Left colon (tissue), 2 donors: ENCODE measurements around the gene KIAA1191. TPM values are rescaled to one million over a fixed set of nuclear protein-coding genes. Genes with fewer than 3 reads are reported as not detected.
"Not testable (repeated sequence)": the region's sequence is repeated elsewhere in the genome, so short reads cannot be mapped to it uniquely, and the experiment has no call there.

Experiments
- ATAC-seq: fragments of 200-7000 bp; cut with Tn5 transposase; one replicate; pipeline ENCODE4 v1.9.1; 2020; ENCODE audit warnings: mild to moderate bottlenecking, moderate library complexity
- DNase-seq, 2 donors: peaks; one replicate each; pipeline ENCODE4 v3.0.0-alpha.2; 2020
- intact Hi-C, 2 donors: fragments of 100-400 bp; cut with DNase I in 1 of 2; cut with micrococcal nuclease in 1 of 2; formaldehyde crosslinking; loops; one replicate each; pipeline versions ENCODE4 v1.11.2 to v1.14.0; 2022; cut with DNase I, micrococcal nuclease
- microRNA-seq, 2 donors: library from miRNA; unstranded; fragments of <30 nt; microRNA quantifications; one replicate each; pipeline versions ENCODE4 v1.1.0 to v1.2.0, GENCODE V29; 2020
- total RNA-seq, 2 donors: library from RNA; stranded (reverse); fragmentation: NEBNext Ultra II Directional; extraction: Animal tissue kit (Norgen Biotek cat#: 25700); gene quantifications; one replicate each; pipeline ENCODE4 v1.2.1, GENCODE V29; 2021
- donor health status: DM: no; HTN: no; CAD: no.
- donor health status: DM: yes; HTN: yes; CAD: no.

Gene KIAA1191
- total RNA-seq, 2 donors from 2014 or later = 83.4 to 93.5 TPM

DNA sequence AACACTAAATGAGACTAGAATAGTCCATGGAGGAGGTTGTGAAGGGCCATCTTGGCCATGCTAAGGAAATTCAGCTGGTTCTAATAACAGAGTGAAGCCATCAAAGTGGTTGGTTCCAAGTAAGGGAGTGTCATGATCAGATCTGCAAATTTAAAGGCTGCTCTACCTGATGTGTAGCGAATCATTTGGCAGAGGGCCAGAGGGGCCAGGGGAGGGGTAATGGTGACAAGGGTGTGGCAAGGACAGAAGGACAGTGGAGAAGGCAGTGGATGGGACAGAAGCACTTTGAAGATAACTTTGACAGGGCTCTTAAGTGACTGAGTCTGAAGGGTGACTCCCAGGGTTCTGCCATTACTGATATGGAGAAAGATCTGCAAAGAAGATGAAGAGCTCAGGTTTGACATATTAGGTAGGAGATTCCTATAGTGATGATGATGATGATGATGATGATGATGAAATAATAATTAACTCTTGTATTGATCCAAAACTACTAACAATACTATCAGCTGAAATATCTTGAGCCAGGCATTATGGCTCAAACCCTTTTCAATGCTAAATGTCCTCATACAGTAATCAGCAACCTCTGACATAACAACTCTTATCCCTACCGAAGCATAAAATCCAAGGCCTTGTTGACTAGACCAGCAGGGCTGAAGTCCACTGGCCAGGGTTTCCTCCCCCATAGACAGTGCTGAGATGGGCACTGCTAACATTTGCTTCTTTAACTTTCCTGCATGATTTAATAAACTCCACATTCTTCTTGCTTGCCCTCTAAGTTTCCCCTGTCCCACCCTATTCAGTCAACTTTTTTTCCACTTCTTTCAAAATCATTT lies 20.0 kb downstream of the KIAA1191 start:
- intact Hi-C loops = no loop called here
- ATAC-seq (peak; percentile 81), DNase-seq (peak in 1 of 2 donors; percentile 11)

DNA sequence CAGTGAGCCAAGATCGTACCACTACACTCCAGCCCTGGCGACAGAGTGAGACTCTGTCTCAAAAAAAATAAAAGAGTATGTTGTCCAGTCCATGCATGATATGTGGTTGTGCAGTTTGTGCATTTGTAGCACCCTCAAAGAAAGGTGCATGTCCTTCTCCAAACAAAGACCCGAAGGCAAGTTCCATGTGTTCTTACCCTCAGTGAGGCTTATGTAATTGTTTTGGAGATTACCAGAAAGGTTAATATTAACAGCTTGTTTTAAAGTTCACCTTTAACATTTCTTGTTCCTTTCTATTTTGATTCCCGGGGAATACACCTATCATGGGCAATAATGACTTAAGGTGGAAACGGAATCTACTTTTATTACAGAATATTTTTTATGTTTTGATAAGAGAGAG lies 22.3 kb downstream of the KIAA1191 start:
- ATAC-seq (no peak), DNase-seq (no peak)
- intact Hi-C loops = no loop called here

DNA sequence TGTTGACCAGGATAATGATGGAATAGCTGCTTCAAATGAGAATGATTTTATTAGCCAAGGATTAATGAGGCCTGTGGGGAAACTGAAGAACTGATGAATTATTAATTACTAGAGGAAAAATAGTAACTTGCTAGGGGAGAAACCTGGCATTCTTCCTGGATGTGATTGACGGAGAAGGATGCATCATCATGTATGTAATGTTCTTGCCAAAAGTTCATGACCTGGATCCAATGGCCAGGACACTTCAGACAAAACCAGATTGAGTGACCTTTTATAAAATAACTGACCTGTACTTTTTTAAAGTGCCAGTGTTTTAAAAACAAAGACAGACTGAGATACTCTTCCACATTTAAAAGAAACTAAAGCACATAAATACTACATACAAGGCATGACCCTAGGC lies 23.7 kb downstream of the KIAA1191 start:
- intact Hi-C loops = no loop called here
- ATAC-seq = no peak
- no peak for DNase-seq

DNA sequence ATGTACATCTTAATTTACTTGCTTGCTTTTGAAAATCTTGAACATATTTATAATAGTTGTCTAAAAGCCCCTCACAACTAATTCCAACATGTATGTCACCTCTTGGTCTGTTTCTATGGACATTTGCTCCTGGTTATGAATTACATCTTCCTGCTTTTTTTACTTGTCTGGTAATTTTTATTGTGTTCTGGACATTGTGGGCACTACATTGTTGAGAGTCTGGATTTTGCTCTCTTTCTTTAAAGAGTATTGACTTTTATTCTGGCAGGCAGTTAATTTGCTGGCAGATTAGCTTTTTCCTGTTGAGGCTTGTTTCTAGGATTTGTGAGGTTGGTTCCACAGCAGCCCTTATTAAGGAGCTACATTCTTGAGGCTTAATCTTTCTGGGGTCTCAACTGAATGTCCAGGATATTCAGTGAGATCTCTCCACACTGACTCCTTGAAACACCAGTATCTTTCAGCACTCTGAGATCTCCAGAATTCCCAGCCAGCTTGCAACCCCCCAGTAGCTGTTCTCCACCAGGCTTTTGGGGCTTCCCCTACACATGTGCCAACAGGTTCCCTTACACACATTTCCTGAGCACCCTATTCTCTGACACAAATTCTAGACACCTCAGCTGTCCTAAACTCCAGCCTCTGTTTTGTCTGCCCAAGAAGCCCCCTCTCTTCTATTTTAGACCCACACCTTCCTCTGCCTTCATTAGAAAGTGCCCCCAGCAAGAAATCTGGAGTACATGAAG lies 27.4 kb downstream of the KIAA1191 start:
- ATAC-seq (no peak), DNase-seq (no peak)
- intact Hi-C loops = no loop called here

DNA sequence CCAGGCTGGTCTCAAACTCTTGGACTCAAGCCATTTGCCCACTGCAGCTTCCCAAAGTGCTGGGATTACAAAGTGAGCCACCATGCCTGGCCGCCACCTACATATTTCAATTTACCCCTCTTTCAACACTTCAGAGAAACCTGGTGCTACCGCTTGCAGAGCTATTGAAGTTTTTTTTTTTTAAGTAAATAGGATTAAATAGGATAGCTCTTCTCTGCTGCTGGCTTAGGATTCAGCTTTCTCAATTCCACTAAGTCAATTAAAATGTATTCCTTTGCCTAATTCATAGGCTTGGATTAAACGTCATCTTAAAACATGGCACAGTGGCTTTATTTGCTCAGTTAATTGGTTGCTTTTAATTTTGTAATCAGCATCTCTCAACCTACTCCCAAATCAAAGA lies 41.0 kb downstream of the KIAA1191 start:
- intact Hi-C loops = no loop called here
- no peak for DNase-seq
- ATAC-seq = no peak

DNA sequence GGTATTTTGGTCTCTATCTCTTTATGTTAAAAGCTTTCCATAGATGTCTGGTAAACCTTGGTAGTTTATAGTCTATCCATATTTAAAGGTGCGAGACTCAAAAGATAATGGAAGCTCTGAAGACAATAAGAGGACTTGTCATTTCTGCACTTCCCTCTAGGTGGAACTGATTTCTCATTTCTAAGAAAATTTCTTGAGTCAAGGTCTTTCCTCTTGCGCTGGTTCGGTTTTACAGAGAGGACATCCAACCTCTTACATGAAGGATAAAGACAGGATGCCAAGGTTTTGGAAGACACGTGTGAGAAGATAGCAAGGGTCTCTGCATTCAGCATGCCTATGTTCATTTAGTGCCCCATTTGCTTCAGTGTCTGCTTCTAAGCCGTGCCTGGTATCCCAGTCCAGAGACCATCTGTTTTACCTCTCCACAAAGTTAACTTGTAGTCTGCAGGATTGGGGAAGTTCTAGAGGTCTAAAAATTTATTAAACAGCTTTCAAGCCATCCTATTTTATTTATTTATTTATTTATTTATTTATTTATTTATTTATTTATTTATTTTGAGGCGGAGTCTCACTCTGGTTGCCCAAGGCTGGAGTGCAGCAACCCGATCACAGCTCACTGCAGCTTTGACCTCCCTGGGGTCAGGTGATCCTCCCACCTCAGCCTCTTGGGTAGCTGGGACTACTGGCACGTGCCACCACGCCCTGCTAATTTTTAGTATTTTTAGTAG lies 41.6 kb downstream of the KIAA1191 start:
- DNase-seq (no peak), ATAC-seq (no peak)
- intact Hi-C loops = no loop called here

DNA sequence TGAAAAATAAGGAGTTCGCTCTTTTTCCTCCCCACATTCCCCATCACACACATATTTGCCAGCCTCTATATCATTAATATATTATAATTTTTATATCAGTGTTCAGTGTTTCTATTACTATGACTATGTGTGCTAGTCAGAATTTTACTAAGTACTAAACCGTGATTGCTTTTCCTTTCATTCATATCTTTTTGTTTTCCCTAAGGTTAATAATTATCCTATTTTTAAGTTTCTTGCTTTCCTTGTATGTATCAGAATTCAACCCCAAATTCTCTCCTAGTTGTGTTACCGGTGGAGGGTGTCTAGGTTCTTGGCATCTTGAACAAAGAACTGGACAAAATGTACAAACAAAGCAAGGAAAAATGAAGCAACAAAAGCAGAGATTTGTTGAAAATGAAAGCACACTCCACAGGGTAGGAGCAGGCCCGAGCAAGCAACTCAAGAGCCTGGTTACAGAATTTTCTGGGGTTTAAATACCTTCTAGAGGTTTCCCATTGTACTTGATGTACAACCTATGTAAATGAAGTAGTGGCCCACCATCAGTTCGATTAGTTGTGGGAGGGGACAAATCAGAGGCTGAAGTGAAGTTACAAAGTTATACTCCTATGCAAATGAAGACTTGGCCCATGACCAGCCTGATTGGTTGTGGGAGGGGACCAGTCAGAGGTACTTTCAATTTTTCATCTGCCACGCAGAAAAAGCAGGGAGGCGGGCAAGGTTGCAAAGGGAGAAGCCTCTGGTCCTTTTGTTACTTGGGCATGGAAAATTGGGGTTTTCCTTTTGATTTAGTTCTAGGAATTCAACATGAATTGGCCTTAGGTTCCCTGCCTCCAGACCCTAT lies 43.8 kb downstream of the KIAA1191 start:
- ATAC-seq = no peak
- intact Hi-C loops = no loop called here
- DNase-seq = no peak

DNA sequence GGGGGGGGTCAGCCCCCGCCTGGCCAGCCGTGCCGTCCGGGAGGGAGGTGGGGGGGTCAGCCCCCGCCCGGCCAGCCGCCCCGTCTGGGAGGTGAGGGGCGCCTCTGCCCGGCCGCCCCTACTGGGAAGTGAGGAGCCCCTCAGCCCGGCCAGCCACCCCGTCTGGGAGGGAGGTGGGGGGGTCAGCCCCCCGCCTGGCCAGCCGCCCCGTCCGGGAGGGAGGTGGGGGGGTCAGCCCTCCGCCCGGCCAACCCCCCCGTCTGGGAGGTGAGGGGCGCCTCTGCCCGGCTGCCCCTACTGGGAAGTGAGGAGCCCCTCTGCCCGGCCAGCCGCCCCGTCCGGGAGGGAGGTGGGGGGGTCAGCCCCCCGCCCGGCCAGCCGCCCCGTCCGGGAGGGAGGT lies 56.2 kb downstream of the KIAA1191 start:
- intact Hi-C loops, ATAC-seq, DNase-seq: not testable (repeated sequence)

Small RNAs within 50 kb of the gene (microRNA-seq; reads per million reads assigned to microRNA genes)
- gene MIR1271 = 2.1 to 10.9 reads per million in 2 donors

Other genes with a start within 250 kb of the KIAA1191 start
- gene SIMC1, start 123.3 kb downstream of the KIAA1191 start, total RNA-seq = 10 to 100 TPM; 22.5 to 28.7 TPM
- 1 to 10 TPM; 1.0 to 1.8 TPM for gene ARL10, start 3.7 kb upstream of the KIAA1191 start, total RNA-seq
- gene NOP16, start 26.8 kb upstream of the KIAA1191 start, total RNA-seq = 10 to 100 TPM; 15.9 to 24.9 TPM
- 100 to 1,000 TPM; 194 to 226 TPM for gene HIGD2A, start 27.0 kb upstream of the KIAA1191 start, total RNA-seq
- gene CLTB, start 54.8 kb upstream of the KIAA1191 start, total RNA-seq = 100 to 1,000 TPM; 279 to 282 TPM
- 10 to 100 TPM; 32.6 to 39.1 TPM for gene FAF2, start 86.6 kb upstream of the KIAA1191 start, total RNA-seq
- 10 to 100 TPM; 72.5 to 79.6 TPM for gene RNF44, start 175.6 kb upstream of the KIAA1191 start, total RNA-seq
- gene CDHR2, start 187.6 kb upstream of the KIAA1191 start, total RNA-seq = 100 to 1,000 TPM in 1 of 2 donors, 10 to 100 TPM in 1; 93.4 to 141 TPM
- gene GPRIN1, start 248.4 kb upstream of the KIAA1191 start, total RNA-seq = 1 to 10 TPM; 1.7 to 1.9 TPM